ENCODE data around the gene TRPC4AP.

Gene TRPC4AP

GRCh38 chr20:35014537-35014936 lies 78.1 kb downstream of the TRPC4AP start:
- no peak for DNase-seq (ENCODE audit: low read depth in 2 of 2)

DNA sequence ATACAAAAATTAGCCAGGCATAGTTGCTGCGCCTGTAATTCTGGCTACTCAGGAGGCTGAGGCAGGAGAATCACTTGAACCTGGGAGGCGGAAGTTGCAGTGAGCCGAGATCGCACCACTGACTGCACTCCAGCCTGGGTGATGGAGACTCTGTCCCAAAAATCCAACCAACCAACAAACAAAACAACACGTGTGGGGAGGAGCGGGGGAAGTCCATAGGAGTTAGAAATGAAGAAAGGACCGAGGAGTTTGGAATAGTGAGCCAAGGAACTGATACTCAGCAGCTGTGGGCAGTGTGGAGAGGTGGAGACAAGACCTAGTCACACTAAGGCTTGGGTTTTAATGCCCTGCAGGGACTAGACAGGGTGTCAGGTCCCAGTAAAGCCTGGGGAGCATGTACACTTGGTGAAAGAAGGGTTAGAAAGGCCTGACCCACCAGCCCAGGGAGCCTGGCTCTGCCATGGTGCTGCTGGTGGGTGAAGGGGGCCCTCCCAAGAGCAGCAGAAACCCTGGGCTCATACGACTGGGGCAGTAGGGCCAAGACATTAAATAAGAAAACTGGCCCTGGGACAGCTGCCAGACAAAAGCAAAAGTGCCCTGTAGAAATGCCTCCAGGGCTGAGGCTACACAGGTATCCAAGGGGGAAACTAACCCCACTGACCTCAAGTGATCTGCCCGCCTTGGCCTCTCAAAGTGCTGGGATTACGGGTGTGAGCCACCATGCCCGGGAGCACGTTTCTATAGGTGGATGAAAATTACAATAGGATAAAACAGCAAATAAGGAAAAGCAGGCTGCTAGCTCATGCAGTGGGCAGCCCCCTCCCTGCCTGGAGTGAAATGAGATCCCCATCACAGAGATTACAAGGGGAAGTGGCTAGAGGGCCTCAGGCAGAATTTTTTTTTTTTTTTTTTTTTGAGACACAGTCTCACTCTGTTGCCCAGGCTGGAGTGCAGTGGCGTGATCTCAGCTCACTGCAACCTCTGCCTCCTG lies 78.9 kb downstream of the TRPC4AP start:
- no peak for DNase-seq (ENCODE audit: low read depth in 2 of 2)

- no peak for DNase-seq (ENCODE audit: low read depth in 2 of 2)
These were observed 80.2 kb downstream of the TRPC4AP start for GRCh38 chr20:35012227-35013069.

DNA sequence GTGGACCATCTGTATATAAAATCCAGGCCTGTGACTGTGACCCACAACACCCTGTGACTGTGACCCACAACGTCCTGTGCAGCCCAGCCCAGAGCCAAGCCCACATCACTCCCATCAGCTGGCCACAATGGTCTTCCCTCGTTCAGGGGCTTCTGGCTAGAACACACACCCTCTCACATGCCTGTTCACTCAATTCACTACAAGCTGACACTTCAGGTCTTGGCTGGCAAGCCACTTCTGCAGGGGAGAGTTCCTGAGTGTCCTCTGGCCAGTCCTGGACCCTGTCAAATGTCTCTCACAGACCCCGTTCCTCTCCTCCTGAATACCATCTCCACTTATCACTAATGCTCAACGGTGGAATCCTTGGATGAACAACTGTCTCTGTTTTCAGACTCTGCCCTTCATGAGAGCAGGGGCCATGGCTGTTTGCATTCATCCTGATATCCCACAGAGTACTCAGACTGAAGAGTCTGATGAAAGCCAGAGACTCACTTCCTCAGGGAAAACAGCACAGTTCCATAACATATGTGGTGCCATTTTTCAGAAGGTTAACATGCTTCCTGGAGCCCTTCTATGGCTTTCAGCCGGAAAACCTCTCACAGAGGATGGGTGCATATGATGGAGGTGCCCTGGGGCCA lies 80.9 kb downstream of the TRPC4AP start:
- no peak for DNase-seq (ENCODE audit: low read depth in 2 of 2)

GRCh38 chr20:35010405-35011192 lies 82.0 kb downstream of the TRPC4AP start:
- DNase-seq (ENCODE audit: low read depth in 2 of 2): no peak

DNA sequence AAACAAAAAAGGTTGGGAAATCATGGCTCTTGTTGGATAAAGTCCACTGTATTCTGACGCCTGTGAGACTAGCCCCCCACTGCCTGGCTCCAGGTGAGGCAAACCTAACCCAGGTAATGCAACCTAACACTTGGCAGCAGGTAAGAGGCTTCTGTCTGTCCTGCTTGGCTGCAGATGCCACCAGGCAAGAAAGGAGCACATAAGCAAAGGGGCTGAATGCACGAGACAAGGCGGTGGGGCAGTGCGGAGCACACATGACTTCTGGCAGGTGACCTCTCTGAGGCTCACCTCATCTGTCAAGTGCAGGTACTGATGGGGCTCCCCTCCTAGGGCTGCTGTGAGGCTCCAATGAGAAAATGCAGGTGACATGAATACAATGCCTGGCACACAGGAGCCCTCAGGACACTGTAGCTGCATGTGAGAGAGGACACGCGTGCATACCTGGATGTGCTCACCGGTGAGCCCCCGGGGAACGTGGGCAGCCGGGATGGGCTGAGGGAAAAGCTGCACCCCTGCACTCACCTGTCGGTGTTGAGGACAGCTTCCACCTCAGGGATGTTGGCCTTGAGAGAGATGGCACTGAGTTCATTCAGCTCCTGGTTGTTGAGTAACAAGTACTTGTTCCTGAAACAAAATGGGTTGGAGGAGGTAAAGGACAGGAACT lies 82.8 kb downstream of the TRPC4AP start:
- no peak for DNase-seq (ENCODE audit: low read depth in 2 of 2)

- DNase-seq (ENCODE audit: low read depth in 2 of 2): no peak
These were observed 83.9 kb downstream of the TRPC4AP start for GRCh38 chr20:35008411-35009342.

DNA sequence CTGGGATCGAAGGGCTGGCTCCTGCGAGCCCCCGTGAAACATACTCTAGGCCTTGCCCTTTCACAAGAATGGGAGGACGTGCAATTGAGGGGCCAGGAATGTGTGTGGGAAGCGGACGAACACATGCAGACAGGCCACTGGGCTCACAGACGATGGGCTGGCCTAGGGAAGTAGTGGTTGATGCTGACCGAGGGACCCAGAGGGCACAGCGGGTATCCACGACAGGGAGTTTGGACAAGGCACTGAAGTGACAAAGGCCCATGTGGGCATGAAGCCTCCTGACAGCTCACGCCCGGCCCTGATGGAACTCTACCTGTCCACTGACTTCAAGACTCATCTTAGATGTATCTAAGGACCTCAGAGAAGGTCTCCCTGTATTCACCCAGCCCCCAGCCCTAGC lies 84.7 kb downstream of the TRPC4AP start:
- DNase-seq (ENCODE audit: low read depth in 2 of 2): no peak

- DNase-seq (ENCODE audit: low read depth in 2 of 2): no peak
These were observed 85.2 kb downstream of the TRPC4AP start for GRCh38 chr20:35007413-35007812.

DNA sequence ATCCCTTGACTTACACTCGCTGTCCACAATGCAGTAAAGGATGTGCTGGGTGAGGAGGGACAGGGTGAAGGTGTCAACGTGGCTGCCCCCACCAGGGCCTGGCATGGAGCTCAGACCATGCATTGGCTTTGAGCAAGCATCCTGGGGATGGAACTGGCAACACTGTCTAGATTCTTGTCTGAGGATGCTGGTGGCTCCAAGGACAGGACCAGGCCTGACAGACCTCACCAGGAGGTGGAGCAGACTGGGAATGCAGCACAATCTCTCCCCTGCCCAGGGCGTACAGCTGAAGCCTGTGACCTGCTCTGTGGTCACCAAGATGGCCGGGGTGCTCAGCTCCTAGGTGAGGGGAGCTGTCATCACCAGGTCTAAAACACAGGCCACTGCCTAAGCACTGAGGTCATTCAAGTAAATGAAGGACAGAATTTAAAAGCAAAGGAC lies 86.1 kb downstream of the TRPC4AP start:
- no peak for DNase-seq (ENCODE audit: low read depth in 2 of 2)

- DNase-seq (ENCODE audit: low read depth in 2 of 2): no peak
These were observed 86.6 kb downstream of the TRPC4AP start for GRCh38 chr20:35006009-35006408.

- no peak for DNase-seq (ENCODE audit: low read depth in 2 of 2)
These were observed 87.1 kb downstream of the TRPC4AP start for GRCh38 chr20:35005463-35005961.

DNA sequence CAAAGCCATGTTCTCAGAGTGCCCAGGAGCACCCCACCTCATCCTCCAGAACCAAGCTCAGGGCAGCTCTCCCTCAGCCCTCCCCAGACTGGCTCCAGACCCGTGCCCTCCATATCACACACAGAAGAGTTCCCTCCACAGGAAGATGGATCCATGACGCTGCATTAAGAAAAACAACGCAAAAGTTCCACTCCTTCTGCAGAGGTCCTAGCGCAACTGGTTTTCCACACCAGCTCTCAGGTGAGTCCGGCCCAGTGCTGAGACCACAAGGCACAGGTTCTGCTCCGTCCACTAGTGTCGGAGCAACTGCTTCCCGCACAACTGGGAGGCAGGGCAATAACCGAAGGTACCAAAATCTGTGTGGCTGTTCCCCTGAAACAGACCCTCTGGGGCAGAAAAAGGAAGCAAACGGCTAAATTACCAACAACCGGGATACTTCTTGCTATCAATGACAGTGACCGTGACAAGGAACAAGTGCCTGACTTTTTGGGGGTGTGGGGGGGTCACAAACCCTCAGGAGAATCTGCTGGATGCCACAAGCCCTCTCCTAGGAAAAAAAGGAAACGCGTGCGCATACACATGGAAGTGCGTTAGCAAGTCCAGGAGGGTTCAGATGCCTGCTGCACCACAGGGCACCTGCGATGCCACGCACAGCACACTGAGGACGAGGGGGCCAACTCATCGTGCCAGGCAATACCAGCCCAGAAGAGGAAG lies 87.7 kb downstream of the TRPC4AP start:
- no peak for DNase-seq (ENCODE audit: low read depth in 2 of 2)

GRCh38 chr20:35004051-35004725 lies 88.4 kb downstream of the TRPC4AP start:
- no peak for DNase-seq (ENCODE audit: low read depth in 2 of 2)

GRCh38 chr20:35003211-35004031 lies 89.2 kb downstream of the TRPC4AP start:
- DNase-seq (ENCODE audit: low read depth in 2 of 2): no peak

DNA sequence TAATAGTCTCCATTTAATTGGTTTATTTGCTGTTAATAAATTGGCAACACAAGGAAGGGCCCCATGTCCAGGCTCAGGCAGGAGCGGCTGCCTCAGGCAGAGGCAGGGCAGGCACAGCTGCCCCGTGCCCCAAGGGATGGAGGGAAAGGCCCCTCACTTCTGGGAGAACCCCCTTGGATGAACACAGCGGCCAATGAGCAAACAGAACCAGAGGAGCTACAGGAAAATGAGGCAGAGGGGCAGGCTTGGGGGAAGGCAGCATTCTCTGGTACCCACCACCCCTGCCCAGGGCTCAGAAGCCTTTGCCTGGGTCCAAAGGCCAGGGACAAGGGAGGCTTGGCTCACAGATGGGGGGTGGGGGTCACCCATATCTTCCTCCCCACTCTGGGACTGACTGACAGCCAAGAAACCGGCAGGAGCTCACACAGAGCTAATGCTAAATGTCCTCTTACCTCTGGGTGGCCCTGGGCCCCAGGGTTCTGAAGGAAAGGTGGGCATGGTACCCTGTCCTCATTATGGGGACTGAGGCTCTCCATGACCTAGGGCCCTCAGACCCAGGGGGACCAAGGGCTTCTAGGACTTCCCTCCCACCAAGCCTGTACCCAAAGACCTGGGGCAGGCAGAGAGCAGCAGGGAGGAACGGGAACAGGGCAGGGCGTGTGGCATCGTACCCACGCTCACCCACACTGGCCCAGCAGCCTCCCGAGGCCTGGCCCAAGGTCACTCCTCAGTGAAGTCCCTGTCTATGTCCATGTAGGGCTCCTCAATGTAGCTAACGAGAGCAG lies 90.0 kb downstream of the TRPC4AP start:
- no peak for DNase-seq (ENCODE audit: low read depth in 2 of 2)

Data from stimulated activated CD8-positive, alpha-beta memory T cell treated with anti-CD3 and anti-CD28 coated beads, Interleukin-2, amount 100 ng/mL, for 1 hour (primary cell).